Natural killer cell treated with Interleukin-12 subunit alpha and Interleukin-12 subunit beta and Interleukin-15 and Interleukin-18, amount 100 ng/mL, for 72 hours (primary cell): ENCODE data around the gene PLPP7. TPM values are rescaled to one million over a fixed set of nuclear protein-coding genes. Genes with fewer than 3 reads are reported as not detected.
"Not testable (repeated sequence)": the region's sequence is repeated elsewhere in the genome, so short reads cannot be mapped to it uniquely, and the experiment has no call there.

Experiments used
- ATAC-seq, 2 donors: fragments of 150-1000 bp; cut with Tn5 transposase in 1 of 2; sonication (Bioruptor Pico), chemical (Tn5 transposase) in 1 of 2; 2 replicates each; pipeline ENCODE4 v1.10.0; 2021
- DNase-seq: peaks from one replicate; pipeline ENCODE4 v3.0.0; 2022; ENCODE audit warnings: low spot score
- H3K27ac Mint-ChIP-seq, 2 donors: 1 replicate in 1 of 2; 2 replicates in 1 of 2; pipeline ENCODE4 v1.8.0; 2022; ENCODE audit warnings: mixed read lengths in 2 of 2, mild to moderate bottlenecking in 1 of 2, moderate library complexity in 1 of 2
- H3K27me3 Mint-ChIP-seq, 2 donors: 1 replicate in 1 of 2; 2 replicates in 1 of 2; pipeline ENCODE4 v1.8.0; 2022; ENCODE audit warnings: mixed read lengths in 2 of 2
- H3K36me3 Mint-ChIP-seq: one replicate; pipeline ENCODE4 v1.8.0; 2022; ENCODE audit warnings: mixed read lengths
- H3K4me1 Mint-ChIP-seq, 2 donors: 1 replicate in 1 of 2; 2 replicates in 1 of 2; pipeline ENCODE4 v1.8.0; 2022; ENCODE audit warnings: low read depth in 2 of 2, mixed read lengths in 2 of 2, mild to moderate bottlenecking in 1 of 2
- H3K4me3 Mint-ChIP-seq: one replicate; pipeline ENCODE4 v1.8.0; 2022; ENCODE audit warnings: mixed read lengths
- H3K9me3 Mint-ChIP-seq: 2 replicates; pipeline ENCODE4 v1.8.0; 2022; ENCODE audit warnings: mixed read lengths
- total RNA-seq, 2 donors: library from RNA; stranded (reverse); gene quantifications; one replicate each; pipeline ENCODE4 v1.2.3, GENCODE V29; 2022

PLPP7 gene
- total RNA-seq, 2 donors from 2014 or later, result 0.74 TPM; not detected in 1

GRCh38 chr9:131331996-131332395 lies 42.5 kb downstream of the PLPP7 start:
- not testable (repeated sequence) for DNase-seq, H3K36me3 Mint-ChIP-seq, ATAC-seq, H3K4me1 Mint-ChIP-seq, H3K9me3 Mint-ChIP-seq, H3K4me3 Mint-ChIP-seq, H3K27ac Mint-ChIP-seq, H3K27me3 Mint-ChIP-seq

GRCh38 chr9:131333771-131334628 lies 44.5 kb downstream of the PLPP7 start:
- DNase-seq (no peak), ATAC-seq (no peak)
- Mint-ChIP-seq H3K4me1 (peaks cover 6 to 7% of the 10 kb centered on the region in 2 donors), H3K9me3 (no peaks in the 10 kb centered on the region), H3K27me3 (peaks cover 0 to 1% of the 10 kb centered on the region in 2 donors), H3K27ac (no peak overlapping the region), H3K4me3 (no peak overlapping the region), H3K36me3 (no peaks in the 10 kb centered on the region)

GRCh38 chr9:131334629-131335367 lies 45.3 kb downstream of the PLPP7 start:
- no peak for ATAC-seq
- DNase-seq, result no peak
- Mint-ChIP-seq H3K4me3 (no peak overlapping the region), H3K27me3 (no peaks in the 10 kb centered on the region), H3K4me1 (peaks cover 6 to 7% of the 10 kb centered on the region in 2 donors), H3K36me3 (no peaks in the 10 kb centered on the region), H3K27ac (no peak overlapping the region), H3K9me3 (no peaks in the 10 kb centered on the region)

GRCh38 chr9:131335368-131335755 lies 45.8 kb downstream of the PLPP7 start:
- peaks cover 6 to 7% of the 10 kb centered on the region in 2 donors for H3K4me1 Mint-ChIP-seq
- no peaks in the 10 kb centered on the region for H3K9me3 Mint-ChIP-seq
- no peak overlapping the region for H3K27ac Mint-ChIP-seq
- ATAC-seq (no peak), DNase-seq (no peak)
- no peak overlapping the region for H3K4me3 Mint-ChIP-seq
- no peaks in the 10 kb centered on the region for H3K27me3 Mint-ChIP-seq
- H3K36me3 Mint-ChIP-seq, result no peaks in the 10 kb centered on the region

- Mint-ChIP-seq H3K9me3 (no peaks in the 10 kb centered on the region), H3K36me3 (no peaks in the 10 kb centered on the region), H3K27me3 (peaks cover 2 to 4% of the 10 kb centered on the region in 2 donors), H3K4me3 (no peak overlapping the region), H3K4me1 (peaks cover 6 to 7% of the 10 kb centered on the region in 2 donors), H3K27ac (no peak overlapping the region)
- no peak for DNase-seq
- no peak for ATAC-seq
Measured at GRCh38 chr9:131337131-131337848, 47.8 kb downstream of the PLPP7 start.

- not testable (repeated sequence) for ATAC-seq, H3K4me3 Mint-ChIP-seq, H3K9me3 Mint-ChIP-seq, H3K4me1 Mint-ChIP-seq, H3K36me3 Mint-ChIP-seq, H3K27ac Mint-ChIP-seq, DNase-seq
- peaks cover 14 to 20% of the 10 kb centered on the region in 2 donors for H3K27me3 Mint-ChIP-seq
Measured at GRCh38 chr9:131339212-131339611, 49.7 kb downstream of the PLPP7 start.

- not testable (repeated sequence) for H3K4me1 Mint-ChIP-seq, ATAC-seq, H3K4me3 Mint-ChIP-seq, H3K9me3 Mint-ChIP-seq, DNase-seq, H3K36me3 Mint-ChIP-seq, H3K27ac Mint-ChIP-seq
- H3K27me3 Mint-ChIP-seq, result peaks cover 20 to 23% of the 10 kb centered on the region in 2 donors
Measured at GRCh38 chr9:131344931-131345535, 55.5 kb downstream of the PLPP7 start.

GRCh38 chr9:131346559-131346958 lies 57.0 kb downstream of the PLPP7 start:
- no peaks in the 10 kb centered on the region for H3K9me3 Mint-ChIP-seq
- peaks cover 3 to 8% of the 10 kb centered on the region in 2 donors for H3K4me1 Mint-ChIP-seq
- H3K4me3 Mint-ChIP-seq, result no peak overlapping the region
- DNase-seq (no peak), ATAC-seq (no peak)
- H3K27me3 Mint-ChIP-seq, result peaks cover 16 to 23% of the 10 kb centered on the region in 2 donors
- no peak overlapping the region for H3K27ac Mint-ChIP-seq
- H3K36me3 Mint-ChIP-seq, result no peaks in the 10 kb centered on the region

- Mint-ChIP-seq H3K9me3 (no peaks in the 10 kb centered on the region), H3K27ac (no peak overlapping the region), H3K4me1 (peaks cover 3 to 8% of the 10 kb centered on the region in 2 donors), H3K4me3 (no peak overlapping the region), H3K27me3 (peaks cover 13 to 19% of the 10 kb centered on the region in 2 donors), H3K36me3 (no peaks in the 10 kb centered on the region)
- ATAC-seq, result no peak
- no peak for DNase-seq
Measured at GRCh38 chr9:131347376-131348020, 58.0 kb downstream of the PLPP7 start.

GRCh38 chr9:131348631-131349521 lies 59.4 kb downstream of the PLPP7 start:
- Mint-ChIP-seq H3K27ac (no peak overlapping the region), H3K27me3 (peaks cover 6 to 8% of the 10 kb centered on the region in 2 donors), H3K4me3 (no peak overlapping the region), H3K9me3 (no peaks in the 10 kb centered on the region), H3K36me3 (no peaks in the 10 kb centered on the region), H3K4me1 (peaks cover 3 to 8% of the 10 kb centered on the region in 2 donors)
- ATAC-seq (no peak), DNase-seq (no peak)

- no peak overlapping the region for H3K27ac Mint-ChIP-seq
- no peak for DNase-seq
- no peaks in the 10 kb centered on the region for H3K9me3 Mint-ChIP-seq
- peaks cover 0 to 5% of the 10 kb centered on the region in 2 donors for H3K27me3 Mint-ChIP-seq
- ATAC-seq, result no peak
- peaks cover 3 to 8% of the 10 kb centered on the region in 2 donors for H3K4me1 Mint-ChIP-seq
- H3K4me3 Mint-ChIP-seq, result no peak overlapping the region
- H3K36me3 Mint-ChIP-seq, result no peaks in the 10 kb centered on the region
Measured at GRCh38 chr9:131349522-131349880, 60.0 kb downstream of the PLPP7 start.

- peaks cover 0 to 5% of the 10 kb centered on the region in 2 donors for H3K27me3 Mint-ChIP-seq
- no peaks in the 10 kb centered on the region for H3K9me3 Mint-ChIP-seq
- no peaks in the 10 kb centered on the region for H3K36me3 Mint-ChIP-seq
- H3K27ac Mint-ChIP-seq, result no peak overlapping the region
- ATAC-seq (peak; percentile 93 to 95), DNase-seq (peak; percentile 86)
- peaks cover 3 to 8% of the 10 kb centered on the region in 2 donors for H3K4me1 Mint-ChIP-seq
- H3K4me3 Mint-ChIP-seq, result no peak overlapping the region
Measured at GRCh38 chr9:131349881-131350563, 60.5 kb downstream of the PLPP7 start.
